HG03066 (cell line): ENCODE data around the gene ASB15.

ENCODE experiments used
- ATAC-seq: cut with Tn5 transposase; IDR thresholded peaks from one replicate; pipeline ENCODE4 v1.9.1; 2021; ENCODE audit warnings: low read depth; ENCODE audit not compliant: unreplicated experiment

The ASB15 gene

DNA sequence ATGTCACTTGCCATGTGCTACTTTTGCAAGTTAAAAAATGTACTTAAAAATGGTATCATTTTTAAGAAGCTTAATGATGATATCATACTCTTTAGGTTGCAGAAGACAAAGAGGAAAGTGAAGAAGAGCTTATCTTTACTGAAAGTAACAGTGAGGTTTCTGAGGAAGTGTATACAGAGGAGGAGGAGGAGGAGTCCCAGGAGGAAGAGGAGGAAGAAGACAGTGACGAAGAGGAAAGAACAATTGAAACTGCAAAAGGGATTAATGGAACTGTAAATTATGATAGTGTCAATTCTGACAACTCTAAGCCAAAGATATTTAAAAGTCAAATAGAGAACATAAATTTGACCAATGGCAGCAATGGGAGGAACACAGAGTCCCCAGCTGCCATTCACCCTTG is 60.1 kb downstream of the ASB15 start:
- no peak for ATAC-seq

DNA sequence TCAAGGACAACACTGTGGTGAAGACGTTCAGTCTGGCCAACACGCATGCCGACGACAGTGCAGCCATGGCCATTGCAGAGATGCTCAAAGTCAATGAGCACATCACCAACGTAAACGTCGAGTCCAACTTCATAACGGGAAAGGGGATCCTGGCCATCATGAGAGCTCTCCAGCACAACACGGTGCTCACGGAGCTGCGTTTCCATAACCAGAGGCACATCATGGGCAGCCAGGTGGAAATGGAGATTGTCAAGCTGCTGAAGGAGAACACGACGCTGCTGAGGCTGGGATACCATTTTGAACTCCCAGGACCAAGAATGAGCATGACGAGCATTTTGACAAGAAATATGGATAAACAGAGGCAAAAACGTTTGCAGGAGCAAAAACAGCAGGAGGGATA is 60.7 kb downstream of the ASB15 start:
- no peak for ATAC-seq

DNA sequence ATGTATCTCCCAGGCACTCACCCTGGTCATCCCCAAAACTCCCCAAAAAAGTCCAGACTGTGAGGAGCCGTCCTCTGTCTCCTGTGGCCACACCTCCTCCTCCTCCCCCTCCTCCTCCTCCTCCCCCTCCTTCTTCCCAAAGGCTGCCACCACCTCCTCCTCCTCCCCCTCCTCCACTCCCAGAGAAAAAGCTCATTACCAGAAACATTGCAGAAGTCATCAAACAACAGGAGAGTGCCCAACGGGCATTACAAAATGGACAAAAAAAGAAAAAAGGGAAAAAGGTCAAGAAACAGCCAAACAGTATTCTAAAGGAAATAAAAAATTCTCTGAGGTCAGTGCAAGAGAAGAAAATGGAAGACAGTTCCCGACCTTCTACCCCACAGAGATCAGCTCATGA is 61.1 kb downstream of the ASB15 start:
- ATAC-seq: no peak

DNA sequence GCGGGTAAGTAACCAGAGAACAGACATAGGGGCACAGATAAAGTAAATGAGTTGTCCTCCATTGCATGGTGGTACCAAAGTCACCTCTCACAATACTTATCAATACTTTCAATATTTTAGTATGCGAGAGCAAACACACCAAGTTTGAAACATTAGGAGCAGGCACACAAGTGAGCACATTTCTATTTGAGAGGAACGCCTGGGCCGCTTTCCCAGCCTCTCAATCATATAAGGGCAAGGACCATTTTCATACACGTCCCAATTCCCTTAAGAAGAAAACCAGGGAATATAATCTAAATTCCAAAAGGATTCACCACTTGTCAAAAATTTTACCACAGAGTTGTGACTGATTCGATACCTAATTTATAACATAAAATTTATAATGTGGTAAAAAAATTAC is 61.6 kb downstream of the ASB15 start:
- no peak for ATAC-seq

DNA sequence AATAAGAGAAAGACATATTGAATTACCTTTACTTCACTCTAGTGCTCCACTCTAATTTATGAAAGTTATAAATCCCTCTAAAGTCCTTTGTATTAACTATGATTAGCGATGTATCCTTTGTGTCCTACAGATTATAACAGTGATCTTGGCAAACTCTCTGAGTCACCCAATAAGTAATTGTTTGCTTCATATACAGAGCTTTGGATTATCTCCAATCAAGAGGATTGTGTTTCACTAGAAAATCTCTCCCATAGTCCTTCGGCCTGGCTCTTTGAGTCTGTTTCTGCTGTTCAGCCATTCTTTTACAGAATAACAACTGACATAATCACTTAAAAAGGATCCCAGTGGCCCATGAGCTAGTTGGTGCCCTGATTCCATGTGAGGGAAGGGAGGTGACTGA is 63.5 kb downstream of the ASB15 start:
- ATAC-seq: no peak

DNA sequence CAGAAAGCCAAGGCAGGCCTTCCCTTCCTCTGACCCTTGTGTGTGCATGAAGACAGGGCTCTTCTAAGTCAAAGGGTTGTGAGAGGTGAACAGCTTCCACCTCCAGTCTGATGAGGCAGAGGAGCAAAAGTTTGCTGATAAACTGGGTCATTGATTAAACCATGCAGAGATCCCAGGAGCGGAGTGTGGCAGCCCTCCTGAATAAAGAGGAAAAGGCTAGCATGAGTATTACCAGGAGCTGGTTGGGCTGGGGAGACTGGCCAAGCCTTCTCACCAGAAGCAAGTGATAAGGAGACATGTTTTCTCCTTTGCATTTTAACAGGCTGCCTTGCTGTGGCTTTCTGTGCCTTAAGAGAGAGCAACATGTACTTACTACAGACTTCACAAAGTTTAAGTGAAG is 64.3 kb downstream of the ASB15 start:
- ATAC-seq: no peak

DNA sequence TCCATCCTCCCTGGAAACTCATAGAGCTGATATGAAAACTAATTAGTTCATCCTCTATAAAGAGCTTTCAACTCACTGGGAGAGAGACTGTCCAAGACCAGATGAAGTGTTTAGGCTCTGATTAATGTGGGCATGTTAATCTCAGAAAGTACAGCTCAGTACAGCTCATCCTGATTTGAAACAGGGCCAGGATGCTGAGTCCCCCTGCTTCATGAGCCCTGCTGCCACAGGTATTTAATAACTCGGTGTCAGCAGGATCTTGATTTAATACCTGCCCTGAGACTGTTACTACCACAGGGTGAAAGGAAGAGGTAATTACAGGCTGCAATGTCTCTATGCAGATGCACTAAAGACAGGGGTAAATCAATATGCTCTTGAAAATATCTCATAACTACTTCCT is 64.9 kb downstream of the ASB15 start:
- ATAC-seq: no peak

DNA sequence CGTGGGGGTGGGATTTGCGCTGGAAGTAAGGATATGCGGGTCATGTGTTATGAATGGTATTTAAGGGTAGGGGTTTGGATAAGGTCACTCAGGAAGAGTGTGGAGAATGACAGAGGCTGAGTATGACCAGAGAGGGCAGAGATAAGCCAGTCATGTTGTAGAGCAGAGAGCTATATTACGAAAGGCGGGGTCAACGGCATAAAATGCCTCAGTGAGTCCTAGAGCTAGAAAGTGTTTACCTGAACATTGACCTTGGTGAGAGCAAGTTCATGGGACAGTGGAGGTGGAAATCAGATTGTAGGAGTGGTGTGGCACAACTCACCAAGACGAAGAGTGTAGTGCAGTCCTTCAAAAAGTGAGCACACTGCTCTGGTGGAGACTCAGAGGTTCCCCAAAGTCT is 67.9 kb downstream of the ASB15 start:
- ATAC-seq: no peak

DNA sequence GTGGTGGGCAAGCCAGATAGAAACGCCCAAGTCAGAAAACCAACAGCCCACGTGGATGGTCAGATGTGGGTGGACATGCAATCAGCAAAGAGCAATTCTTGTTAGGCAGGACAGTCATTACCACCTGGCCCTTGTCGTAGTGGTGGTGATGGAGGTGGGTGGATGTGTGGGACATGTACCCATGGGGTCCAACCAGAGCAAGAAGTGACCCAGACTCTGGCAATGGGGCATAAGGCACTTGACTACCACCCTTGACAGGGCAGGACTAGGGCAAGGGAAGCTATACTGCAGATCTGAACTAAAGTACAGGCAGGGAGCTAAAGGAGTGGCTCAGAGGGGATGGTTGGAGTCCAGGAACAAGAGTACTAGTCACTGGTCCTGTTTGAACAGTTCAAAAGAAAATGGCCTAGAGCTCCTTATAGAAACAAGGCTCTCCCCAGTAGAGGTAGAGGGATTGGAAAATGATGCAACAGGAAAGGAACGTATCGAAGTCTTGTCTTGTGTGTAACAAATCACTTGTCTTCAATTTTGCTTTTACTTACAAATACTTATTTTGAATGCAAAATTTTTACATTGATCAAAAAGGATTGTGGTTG is 71.6 kb downstream of the ASB15 start:
- no peak for ATAC-seq

DNA sequence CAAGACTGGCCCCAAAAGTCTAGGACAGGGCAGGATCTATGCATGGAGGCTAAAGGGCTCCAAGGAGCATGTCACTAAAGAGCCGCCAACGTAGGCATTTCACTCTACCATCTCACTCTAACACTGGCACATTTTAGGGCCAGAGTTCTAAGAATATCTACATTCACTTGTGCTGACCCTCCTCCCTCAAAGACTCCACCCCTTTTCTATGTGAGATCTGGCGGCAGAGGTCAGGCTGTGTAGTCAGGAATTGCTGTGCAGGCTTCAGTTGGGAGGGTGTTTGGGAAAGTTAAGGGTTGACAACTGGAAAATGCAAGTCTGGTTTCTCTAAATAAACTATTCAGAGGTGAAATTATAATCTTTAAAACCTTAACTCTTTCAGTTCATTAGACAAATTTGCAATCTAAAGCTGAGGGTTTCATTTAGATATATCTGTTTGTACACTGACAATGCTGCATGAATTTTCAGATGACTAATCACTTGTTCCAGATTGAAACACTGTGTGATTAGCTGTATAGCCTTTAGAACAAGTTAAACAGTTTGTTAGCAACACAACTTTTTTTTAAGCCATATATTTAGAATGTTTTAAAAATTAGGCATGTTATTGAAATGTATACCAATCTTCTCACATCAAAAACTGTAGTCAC is 72.3 kb downstream of the ASB15 start:
- ATAC-seq: no peak

DNA sequence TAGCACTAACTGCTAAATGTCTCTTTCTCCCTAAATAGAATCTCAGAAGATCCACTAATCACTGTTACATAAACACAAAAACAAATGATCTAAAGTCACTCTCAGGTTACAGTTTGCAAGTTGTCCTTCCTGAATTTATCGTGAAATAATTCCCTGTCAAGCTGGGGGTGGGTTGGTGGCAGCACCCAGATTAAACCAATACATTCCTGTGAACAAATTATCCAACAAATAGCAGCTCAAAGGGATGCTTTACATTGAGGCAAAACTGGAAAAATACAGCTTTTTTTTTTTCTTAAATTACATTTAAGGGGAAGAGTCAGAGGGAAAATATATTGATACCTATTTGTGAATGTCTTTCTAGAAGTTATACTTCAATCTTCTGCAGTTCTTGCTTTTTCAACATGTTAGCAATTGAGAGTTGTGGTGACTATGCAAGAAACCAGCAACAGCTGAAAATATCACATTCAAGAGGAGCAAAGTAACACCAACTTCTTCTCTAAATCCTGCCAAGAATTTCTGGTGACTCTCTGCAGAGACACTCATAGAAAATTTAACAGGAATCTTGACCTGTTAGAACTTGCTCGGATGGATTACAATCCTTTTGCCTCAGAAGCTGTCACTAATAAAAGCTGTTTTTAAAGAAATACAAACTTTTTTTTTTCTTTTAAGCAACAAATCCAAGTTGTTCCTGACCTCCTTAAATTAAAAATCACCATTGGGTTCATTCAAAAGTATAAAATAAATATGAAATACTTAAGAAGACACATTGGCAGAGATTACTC is 73.0 kb downstream of the ASB15 start:
- no peak for ATAC-seq

DNA sequence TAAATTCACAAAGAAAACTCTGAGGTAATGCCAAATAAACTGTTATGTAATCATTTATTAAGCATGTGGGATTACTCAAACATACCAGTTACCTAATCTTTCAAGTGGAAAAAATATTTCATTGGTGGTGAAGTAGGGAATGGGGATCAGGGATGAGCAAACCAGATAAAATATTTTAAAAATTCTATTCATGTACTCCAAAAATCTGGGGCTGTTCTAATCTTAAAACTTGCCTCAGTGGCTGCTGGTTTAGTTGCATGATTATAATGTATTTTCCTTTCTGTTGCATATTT is 73.5 kb downstream of the ASB15 start:
- ATAC-seq: no peak

DNA sequence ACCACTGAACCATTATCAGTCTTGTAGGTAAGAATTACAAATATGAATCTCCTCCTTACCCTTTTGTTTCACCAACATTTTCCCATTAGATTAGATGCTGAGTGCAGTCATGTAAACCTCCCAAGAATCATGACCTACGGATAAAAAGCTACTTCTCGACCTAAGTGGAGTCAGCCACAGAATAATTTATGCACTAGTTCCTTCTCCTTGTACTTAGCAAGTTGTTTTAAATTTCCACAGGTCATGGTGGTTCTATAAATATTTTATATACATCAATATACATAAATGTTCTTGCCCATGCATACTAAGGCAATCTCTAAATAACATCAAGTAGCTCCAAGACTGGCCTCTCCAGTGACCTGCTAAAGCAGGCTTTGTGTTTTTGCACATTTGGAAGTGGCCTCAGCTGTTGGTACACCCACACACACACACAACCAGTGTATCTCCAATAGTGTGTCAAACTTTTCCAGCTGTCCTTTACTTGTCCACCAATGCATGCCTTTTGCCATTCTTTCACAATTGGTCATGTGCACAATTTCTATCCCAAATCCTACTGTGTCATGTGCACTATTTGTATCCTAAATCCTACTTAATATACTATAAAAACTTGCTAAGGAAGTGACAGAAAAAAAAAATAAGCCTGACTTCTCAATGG is 75.6 kb downstream of the ASB15 start:
- no peak for ATAC-seq

DNA sequence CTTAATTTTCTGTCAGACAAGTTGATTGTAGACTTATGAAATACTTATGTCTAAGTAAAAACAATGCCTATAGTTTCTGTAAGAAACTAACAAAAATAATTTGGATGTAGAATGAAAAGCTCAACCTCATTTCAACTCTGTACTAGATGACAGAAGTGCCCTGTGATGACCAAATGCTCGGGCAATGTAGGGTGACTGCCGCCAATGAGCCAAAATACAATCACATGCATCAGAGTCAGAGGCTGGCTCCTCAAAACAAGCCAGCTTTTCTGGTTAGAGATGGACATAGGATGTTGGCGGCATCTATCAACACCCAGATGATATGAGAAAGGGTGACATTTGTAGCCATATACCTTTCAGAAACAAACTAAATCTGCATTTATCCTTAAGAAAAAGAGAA is 78.0 kb downstream of the ASB15 start:
- ATAC-seq: no peak

DNA sequence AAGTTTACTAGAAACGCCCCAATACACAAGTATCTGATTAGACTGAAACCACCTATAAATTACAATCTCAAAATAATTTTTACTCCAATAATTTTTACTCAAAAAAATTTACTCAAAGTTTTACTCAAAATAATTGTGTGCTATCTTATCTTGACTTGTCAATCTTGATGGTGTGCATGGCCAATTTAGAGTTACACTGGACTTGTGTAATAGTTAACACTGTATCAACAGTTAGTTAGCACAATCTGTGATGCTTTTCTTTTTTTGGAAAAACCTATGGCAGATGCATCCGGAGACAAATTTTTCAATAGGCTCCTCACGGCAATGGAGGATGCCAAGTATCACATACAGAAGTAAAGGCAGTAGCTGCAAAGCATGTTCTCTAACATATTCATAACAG is 79.0 kb downstream of the ASB15 start:
- no peak for ATAC-seq

DNA sequence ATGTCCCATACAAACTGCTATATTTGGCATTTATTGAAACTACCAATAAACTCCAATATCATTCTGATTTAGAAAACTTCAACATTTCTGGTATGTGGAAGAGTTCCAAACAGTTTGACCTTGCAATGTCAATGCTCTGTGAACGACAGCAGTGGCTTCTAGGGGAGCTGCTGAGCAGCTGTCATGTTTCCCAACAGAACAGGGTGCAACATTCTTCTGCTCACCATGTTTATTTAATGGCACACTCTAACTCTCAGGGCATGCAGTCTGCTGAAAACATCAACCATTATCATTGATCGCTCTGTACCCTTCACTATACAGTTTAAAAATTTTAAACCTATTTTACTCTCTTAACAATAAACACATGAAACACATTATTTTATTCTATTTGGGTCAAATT is 79.9 kb downstream of the ASB15 start:
- ATAC-seq: no peak

DNA sequence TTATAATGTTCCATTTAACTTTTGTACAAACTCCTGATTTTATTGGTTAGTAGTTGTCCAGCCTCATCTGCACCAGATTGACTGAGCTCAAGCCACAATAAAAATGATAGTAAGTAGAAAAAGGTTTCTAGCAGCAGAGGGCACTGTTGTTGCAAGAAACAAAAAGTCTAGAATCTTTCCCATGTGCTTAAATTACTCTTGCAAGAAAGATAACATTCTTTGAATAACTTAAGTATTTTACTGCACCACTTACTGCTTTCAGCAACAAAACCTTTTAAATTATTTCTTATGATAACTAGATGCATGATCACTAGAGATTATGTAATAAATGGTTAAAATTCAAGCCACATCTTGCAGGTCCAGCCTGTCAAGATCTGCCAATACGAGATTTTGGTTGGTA is 81.1 kb downstream of the ASB15 start:
- ATAC-seq: no peak

DNA sequence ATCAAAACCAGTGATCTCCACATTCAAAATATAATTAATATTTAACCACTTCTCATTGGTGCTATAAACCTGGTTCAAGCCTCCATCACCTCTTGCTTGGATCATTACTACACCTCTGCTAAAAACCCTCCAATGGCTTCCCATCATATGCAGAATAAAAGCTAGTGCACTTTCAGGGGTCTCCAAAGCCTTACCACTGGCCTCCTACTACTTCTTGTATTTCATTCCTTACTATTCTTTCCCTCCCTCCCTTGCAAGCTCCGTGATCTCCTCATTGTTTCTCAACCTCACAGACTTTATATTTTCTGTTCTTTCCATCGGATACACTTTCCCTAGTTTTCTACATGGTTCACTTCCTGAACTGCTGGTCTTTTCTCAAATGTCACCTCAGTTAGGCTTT is 85.5 kb downstream of the ASB15 start:
- ATAC-seq: no peak

DNA sequence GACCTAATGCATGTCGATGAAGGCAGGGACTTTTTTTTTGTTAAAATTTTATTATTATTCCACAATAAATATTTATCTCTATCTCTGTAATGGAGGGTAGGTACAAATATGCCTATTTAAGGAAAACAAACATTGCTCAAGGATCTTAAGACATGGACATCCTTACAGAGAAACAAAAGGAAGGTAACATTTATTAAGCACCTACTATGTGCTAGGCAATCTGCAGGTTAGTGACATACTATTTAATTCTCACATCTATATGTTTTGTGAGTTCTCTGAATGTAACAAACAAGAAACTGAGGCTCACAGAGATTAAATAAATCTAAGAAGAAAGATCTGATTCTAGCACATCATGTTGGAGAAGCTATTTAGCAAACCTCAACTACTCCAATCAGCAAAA is 86.1 kb downstream of the ASB15 start:
- no peak for ATAC-seq
